GM23338 (cell line): ENCODE measurements around the gene GRK4. TPM values are rescaled to one million over a fixed set of nuclear protein-coding genes. Genes with fewer than 3 reads are reported as not detected.
"Not testable (repeated sequence)": the region's sequence is repeated elsewhere in the genome, so short reads cannot be mapped to it uniquely, and the experiment has no call there.

Experiments used
- ATAC-seq: fragments of 200-7000 bp; cut with Tn5 transposase; 3 replicates; pipeline ENCODE4 v1.9.1; 2020
- DNase-seq: peaks from one replicate; pipeline ENCODE4 v3.0.0-alpha.2; 2015; ENCODE audit warnings: low spot score
- H2AFZ ChIP-seq: fragments of 200-600 bp; sonication (generic); 2 replicates; pipeline ENCODE4 v1.8.0; 2016; ENCODE audit warnings: antibody characterized with exemption, mild to moderate bottlenecking, moderate library complexity
- H3F3A ChIP-seq: fragments of 200-600 bp; sonication (generic); replicated peaks from 2 replicates; pipeline ENCODE4 v1.8.0; 2017; ENCODE audit warnings: antibody characterized with exemption, mixed run types, low read depth
- H3K27ac ChIP-seq: fragments of 200-600 bp; sonication (generic); 2 replicates; pipeline ENCODE4 v1.6.1; 2016; ENCODE audit warnings: low read depth
- H3K27me3 ChIP-seq: fragments of 200-600 bp; sonication (generic); 2 replicates; pipeline ENCODE4 v1.8.0; 2016; ENCODE audit warnings: mild to moderate bottlenecking, mixed run types, moderate library complexity; ENCODE audit not compliant: insufficient read depth
- H3K36me3 ChIP-seq: fragments of 200-600 bp; sonication (generic); 2 replicates; pipeline ENCODE4 v1.8.0; 2016; ENCODE audit warnings: mild to moderate bottlenecking; ENCODE audit not compliant: insufficient read depth
- H3K4me1 ChIP-seq: fragments of 200-600 bp; sonication (generic); 2 replicates; pipeline ENCODE4 v1.8.0; 2016; ENCODE audit warnings: mild to moderate bottlenecking, moderate library complexity; ENCODE audit not compliant: insufficient read depth
- H3K4me2 ChIP-seq: fragments of 200-600 bp; sonication (generic); 2 replicates; pipeline ENCODE4 v1.7.1; 2017; ENCODE audit warnings: mixed run types
- H3K4me3 ChIP-seq: fragments of 200-600 bp; sonication (generic); 2 replicates; pipeline ENCODE4 v1.6.1; 2016; ENCODE audit warnings: mixed run types
- H3K79me2 ChIP-seq: fragments of 200-600 bp; sonication (generic); replicated peaks from 2 replicates; pipeline ENCODE4 v1.8.0; 2017; ENCODE audit warnings: mild to moderate bottlenecking; ENCODE audit not compliant: insufficient read depth
- H3K9me2 ChIP-seq: fragments of 200-600 bp; sonication (generic); 2 replicates; pipeline ENCODE4 v1.8.0; 2017; ENCODE audit not compliant: insufficient read depth
- H4K20me1 ChIP-seq: fragments of 200-600 bp; sonication (generic); replicated peaks from 2 replicates; pipeline ENCODE4 v1.8.0; 2017; ENCODE audit warnings: mild to moderate bottlenecking; ENCODE audit not compliant: insufficient read depth
- H3K27ac Mint-ChIP-seq: 2 replicates; pipeline ENCODE4 v1.8.0; 2020; ENCODE audit warnings: inconsistent platforms, mild to moderate bottlenecking, moderate library complexity, mixed read lengths
- H3K27me3 Mint-ChIP-seq: 3 replicates; pipeline ENCODE4 v1.8.0; 2022; ENCODE audit warnings: low read depth, mild to moderate bottlenecking, moderate library complexity, mixed read lengths, inconsistent platforms; ENCODE audit not compliant: insufficient read depth, poor library complexity
- H3K36me3 Mint-ChIP-seq: 3 replicates; pipeline ENCODE4 v1.8.0; 2021; ENCODE audit warnings: low read depth, mild to moderate bottlenecking, inconsistent platforms, moderate library complexity, mixed read lengths
- H3K4me1 Mint-ChIP-seq: 3 replicates; pipeline ENCODE4 v1.8.0; 2020; ENCODE audit warnings: mild to moderate bottlenecking, inconsistent platforms, mixed read lengths
- H3K4me3 Mint-ChIP-seq: 3 replicates; pipeline ENCODE4 v1.8.0; 2021; ENCODE audit warnings: moderate library complexity, mild to moderate bottlenecking, inconsistent platforms, mixed read lengths
- H3K9me3 Mint-ChIP-seq: 3 replicates; pipeline ENCODE4 v1.8.0; 2020; ENCODE audit warnings: moderate library complexity, mild to moderate bottlenecking, inconsistent platforms, mixed read lengths
- CREB1 ChIP-seq: fragments of 250-450 bp; sonication (Bioruptor Pico); IDR thresholded peaks from 2 replicates; pipeline ENCODE4 v1.5.0; 2020; ENCODE audit warnings: low read depth, mild to moderate bottlenecking, moderate library complexity
- EZH2 ChIP-seq: fragments of 200-600 bp; sonication (generic); IDR thresholded peaks from one replicate; pipeline ENCODE4 v1.8.0; 2017; ENCODE audit warnings: antibody characterized with exemption, mild to moderate bottlenecking, low read depth; ENCODE audit not compliant: unreplicated experiment
- EZH2phosphoT487 ChIP-seq: fragments of 200-600 bp; sonication (generic); IDR thresholded peaks from one replicate; pipeline ENCODE4 v1.8.1; 2018; ENCODE audit warnings: antibody characterized with exemption; ENCODE audit not compliant: unreplicated experiment
- JUNB ChIP-seq: IDR thresholded peaks from one replicate; pipeline ENCODE4 v1.6.1; 2016; ENCODE audit warnings: antibody characterized with exemption; ENCODE audit not compliant: unreplicated experiment
- NANOG ChIP-seq: IDR thresholded peaks from 2 replicates; pipeline ENCODE4 v1.6.1; 2016; ENCODE audit warnings: antibody characterized with exemption, borderline replicate concordance
- STAT1 ChIP-seq: IDR thresholded peaks from one replicate; pipeline ENCODE4 v1.6.1; 2016; ENCODE audit warnings: antibody characterized with exemption; ENCODE audit not compliant: unreplicated experiment
- ZNF331 ChIP-seq: fragments of 250-450 bp; sonication (Bioruptor Pico); IDR thresholded peaks from 2 replicates; pipeline ENCODE4 v1.5.0; 2020; ENCODE audit warnings: low read depth, mild to moderate bottlenecking, moderate library complexity
- polyA plus RNA-seq: library from polyadenylated mRNA; unstranded; fragments of >200 nt; fragmentation: Nextera tagmentation; extraction: Ambion mirVana; gene quantifications from 2 replicates; pipeline ENCODE4 v1.2.1, GENCODE V29; 2016
- total RNA-seq: library from RNA; depleted of rRNA; stranded (reverse); fragments of >200 nt; shearing (Covaris generic); gene quantifications from 2 replicates; pipeline ENCODE4 v1.2.3, GENCODE V29; 2014
- TF ChIP-seq, protein P1 (sequence below): IDR thresholded peaks from 2 replicates; pipeline ENCODE4 v1.6.1; 2016; ENCODE audit warnings: antibody characterized with exemption
- TF ChIP-seq, protein P2 (sequence below): IDR thresholded peaks from one replicate; pipeline ENCODE4 v1.6.1; 2018; ENCODE audit warnings: antibody characterized with exemption; ENCODE audit not compliant: unreplicated experiment
- TF ChIP-seq, protein P3 (sequence below), 2 experiments: fragments of 200-600 bp in 1 of 2; sonication (generic) in 1 of 2; conservative IDR thresholded peaks; 2 replicates each; pipeline versions ENCODE4 v1.5.1 to v1.6.1; 2016 to 2017; ENCODE audit warnings: antibody characterized with exemption in 2 of 2, low read depth in 2 of 2, mild to moderate bottlenecking in 2 of 2, moderate library complexity in 1 of 2

The GRK4 gene
- total and polyA plus RNA-seq, 2 experiments from 2014 or later: 1.3 to 1.4 TPM

DNA sequence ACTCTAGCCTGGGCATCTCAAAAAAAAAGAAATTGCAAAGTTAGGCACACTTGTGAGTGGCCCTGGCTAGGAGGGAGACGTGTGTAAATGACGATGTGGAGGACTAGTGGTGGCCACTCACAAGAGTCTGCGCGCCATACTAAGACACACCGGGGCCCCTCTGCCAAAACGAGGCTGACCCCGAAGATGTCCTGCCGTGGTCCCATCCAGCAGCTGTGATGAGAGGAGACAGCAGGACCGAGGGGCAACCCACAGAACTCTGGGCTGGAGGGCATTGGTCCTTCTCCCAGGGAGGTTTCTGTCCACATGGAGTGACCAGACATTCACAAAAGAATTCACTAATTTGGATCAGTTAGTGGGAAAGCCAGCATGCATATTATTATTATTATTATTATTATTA, 47.6 kb upstream of the GRK4 start:
- no peak overlapping the region for H3K4me2 ChIP-seq
- TF ChIP-seq JUNB (no peak), STAT1 (no peak), CREB1 (no peak), EZH2phosphoT487 (no peak), ZNF331 (CRISPR knock-in tag) (no peak), EZH2 (no peak), NANOG (no peak)
- TF ChIP-seq, protein P1, sequence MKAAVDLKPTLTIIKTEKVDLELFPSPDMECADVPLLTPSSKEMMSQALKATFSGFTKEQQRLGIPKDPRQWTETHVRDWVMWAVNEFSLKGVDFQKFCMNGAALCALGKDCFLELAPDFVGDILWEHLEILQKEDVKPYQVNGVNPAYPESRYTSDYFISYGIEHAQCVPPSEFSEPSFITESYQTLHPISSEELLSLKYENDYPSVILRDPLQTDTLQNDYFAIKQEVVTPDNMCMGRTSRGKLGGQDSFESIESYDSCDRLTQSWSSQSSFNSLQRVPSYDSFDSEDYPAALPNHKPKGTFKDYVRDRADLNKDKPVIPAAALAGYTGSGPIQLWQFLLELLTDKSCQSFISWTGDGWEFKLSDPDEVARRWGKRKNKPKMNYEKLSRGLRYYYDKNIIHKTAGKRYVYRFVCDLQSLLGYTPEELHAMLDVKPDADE: no peak
- TF ChIP-seq, protein P2, sequence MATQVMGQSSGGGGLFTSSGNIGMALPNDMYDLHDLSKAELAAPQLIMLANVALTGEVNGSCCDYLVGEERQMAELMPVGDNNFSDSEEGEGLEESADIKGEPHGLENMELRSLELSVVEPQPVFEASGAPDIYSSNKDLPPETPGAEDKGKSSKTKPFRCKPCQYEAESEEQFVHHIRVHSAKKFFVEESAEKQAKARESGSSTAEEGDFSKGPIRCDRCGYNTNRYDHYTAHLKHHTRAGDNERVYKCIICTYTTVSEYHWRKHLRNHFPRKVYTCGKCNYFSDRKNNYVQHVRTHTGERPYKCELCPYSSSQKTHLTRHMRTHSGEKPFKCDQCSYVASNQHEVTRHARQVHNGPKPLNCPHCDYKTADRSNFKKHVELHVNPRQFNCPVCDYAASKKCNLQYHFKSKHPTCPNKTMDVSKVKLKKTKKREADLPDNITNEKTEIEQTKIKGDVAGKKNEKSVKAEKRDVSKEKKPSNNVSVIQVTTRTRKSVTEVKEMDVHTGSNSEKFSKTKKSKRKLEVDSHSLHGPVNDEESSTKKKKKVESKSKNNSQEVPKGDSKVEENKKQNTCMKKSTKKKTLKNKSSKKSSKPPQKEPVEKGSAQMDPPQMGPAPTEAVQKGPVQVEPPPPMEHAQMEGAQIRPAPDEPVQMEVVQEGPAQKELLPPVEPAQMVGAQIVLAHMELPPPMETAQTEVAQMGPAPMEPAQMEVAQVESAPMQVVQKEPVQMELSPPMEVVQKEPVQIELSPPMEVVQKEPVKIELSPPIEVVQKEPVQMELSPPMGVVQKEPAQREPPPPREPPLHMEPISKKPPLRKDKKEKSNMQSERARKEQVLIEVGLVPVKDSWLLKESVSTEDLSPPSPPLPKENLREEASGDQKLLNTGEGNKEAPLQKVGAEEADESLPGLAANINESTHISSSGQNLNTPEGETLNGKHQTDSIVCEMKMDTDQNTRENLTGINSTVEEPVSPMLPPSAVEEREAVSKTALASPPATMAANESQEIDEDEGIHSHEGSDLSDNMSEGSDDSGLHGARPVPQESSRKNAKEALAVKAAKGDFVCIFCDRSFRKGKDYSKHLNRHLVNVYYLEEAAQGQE: no peak
- TF ChIP-seq, protein P3, sequence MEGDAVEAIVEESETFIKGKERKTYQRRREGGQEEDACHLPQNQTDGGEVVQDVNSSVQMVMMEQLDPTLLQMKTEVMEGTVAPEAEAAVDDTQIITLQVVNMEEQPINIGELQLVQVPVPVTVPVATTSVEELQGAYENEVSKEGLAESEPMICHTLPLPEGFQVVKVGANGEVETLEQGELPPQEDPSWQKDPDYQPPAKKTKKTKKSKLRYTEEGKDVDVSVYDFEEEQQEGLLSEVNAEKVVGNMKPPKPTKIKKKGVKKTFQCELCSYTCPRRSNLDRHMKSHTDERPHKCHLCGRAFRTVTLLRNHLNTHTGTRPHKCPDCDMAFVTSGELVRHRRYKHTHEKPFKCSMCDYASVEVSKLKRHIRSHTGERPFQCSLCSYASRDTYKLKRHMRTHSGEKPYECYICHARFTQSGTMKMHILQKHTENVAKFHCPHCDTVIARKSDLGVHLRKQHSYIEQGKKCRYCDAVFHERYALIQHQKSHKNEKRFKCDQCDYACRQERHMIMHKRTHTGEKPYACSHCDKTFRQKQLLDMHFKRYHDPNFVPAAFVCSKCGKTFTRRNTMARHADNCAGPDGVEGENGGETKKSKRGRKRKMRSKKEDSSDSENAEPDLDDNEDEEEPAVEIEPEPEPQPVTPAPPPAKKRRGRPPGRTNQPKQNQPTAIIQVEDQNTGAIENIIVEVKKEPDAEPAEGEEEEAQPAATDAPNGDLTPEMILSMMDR (conservative IDR thresholded peaks at IDR 0.05; ENCODE audit: low read depth in 2 of 2): no peak
- peaks cover 32% of the 10 kb centered on the region for H3K79me2 ChIP-seq
- H3K27me3 ChIP-seq: no peaks in the 10 kb centered on the region
- peaks cover 39% of the 10 kb centered on the region for H3K9me3 Mint-ChIP-seq
- H3F3A ChIP-seq: no peaks in the 10 kb centered on the region
- no peak overlapping the region for H3K27ac ChIP-seq
- H3K4me1 ChIP-seq: no peaks in the 10 kb centered on the region
- peaks cover 2% of the 10 kb centered on the region for H3K27me3 Mint-ChIP-seq
- no peak overlapping the region for H3K4me3 ChIP-seq
- H2AFZ ChIP-seq: no peak overlapping the region
- H4K20me1 ChIP-seq: no peaks in the 10 kb centered on the region
- DNase-seq (no peak), ATAC-seq (no peak)
- peaks cover 77% of the 10 kb centered on the region for H3K36me3 Mint-ChIP-seq
- peaks cover 10% of the 10 kb centered on the region for H3K36me3 ChIP-seq
- H3K4me1 Mint-ChIP-seq: no peaks in the 10 kb centered on the region
- H3K27ac Mint-ChIP-seq: no peak overlapping the region
- H3K4me3 Mint-ChIP-seq: no peak overlapping the region
- H3K9me2 ChIP-seq: no peaks in the 10 kb centered on the region

DNA sequence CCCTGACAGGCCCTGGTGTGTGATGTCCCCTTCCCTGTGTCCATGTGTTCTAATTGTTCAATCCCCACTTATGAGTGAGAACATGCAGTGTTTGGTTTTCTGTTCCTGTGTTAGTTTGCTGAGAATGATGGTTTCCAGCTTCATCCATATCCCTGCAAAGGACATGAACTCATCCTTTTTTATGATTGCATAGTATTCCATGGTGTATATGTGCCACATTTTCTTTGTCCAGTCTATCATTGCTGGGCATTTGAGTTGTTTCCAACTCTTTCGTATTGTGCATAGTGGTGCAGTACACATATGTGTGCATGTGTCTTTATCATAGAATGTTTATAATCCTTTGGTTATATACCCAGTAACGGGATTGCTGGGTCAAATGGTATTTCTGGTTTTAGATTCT, 46.7 kb upstream of the GRK4 start:
- not testable (repeated sequence) for H3K4me3 ChIP-seq, H4K20me1 ChIP-seq, H3K4me3 Mint-ChIP-seq, DNase-seq, H3K4me1 Mint-ChIP-seq, H3K4me2 ChIP-seq, H3K4me1 ChIP-seq, H3K36me3 ChIP-seq, H3K27me3 Mint-ChIP-seq, H2AFZ ChIP-seq, H3K27ac Mint-ChIP-seq, H3F3A ChIP-seq, ATAC-seq, H3K27me3 ChIP-seq, H3K27ac ChIP-seq, H3K9me2 ChIP-seq
- Mint-ChIP-seq H3K9me3 (peaks cover 48% of the 10 kb centered on the region), H3K36me3 (peaks cover 86% of the 10 kb centered on the region)
- peaks cover 39% of the 10 kb centered on the region for H3K79me2 ChIP-seq

DNA sequence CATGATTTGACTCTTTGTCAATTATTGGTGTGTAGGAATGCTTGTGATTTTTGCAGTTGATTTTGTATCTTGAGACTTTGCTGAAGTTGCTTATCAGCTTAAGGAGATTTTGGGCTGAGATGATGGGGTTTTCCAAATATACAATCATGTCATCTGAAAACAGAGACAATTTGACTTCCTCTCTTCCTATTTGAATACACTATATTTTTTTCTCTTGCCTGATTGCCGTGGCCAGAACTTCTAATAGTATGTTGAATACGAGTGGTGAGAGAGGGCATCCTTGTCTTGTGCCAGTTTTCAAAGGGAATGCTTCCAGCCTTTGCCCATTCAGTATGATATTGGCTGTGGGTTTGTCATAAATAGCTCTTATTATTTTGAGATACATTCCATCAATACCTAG, 45.1 kb upstream of the GRK4 start:
- not testable (repeated sequence) for H3K4me2 ChIP-seq, ATAC-seq, H3K27ac ChIP-seq, H3K4me3 Mint-ChIP-seq, DNase-seq, H3F3A ChIP-seq, H3K27me3 Mint-ChIP-seq, H3K27me3 ChIP-seq, H2AFZ ChIP-seq, H3K27ac Mint-ChIP-seq, H3K36me3 ChIP-seq, H4K20me1 ChIP-seq, H3K4me1 ChIP-seq, H3K4me3 ChIP-seq, H3K9me2 ChIP-seq
- Mint-ChIP-seq H3K9me3 (peaks cover 59% of the 10 kb centered on the region), H3K4me1 (peaks cover 14% of the 10 kb centered on the region), H3K36me3 (peaks cover 93% of the 10 kb centered on the region)
- H3K79me2 ChIP-seq: peaks cover 39% of the 10 kb centered on the region

DNA sequence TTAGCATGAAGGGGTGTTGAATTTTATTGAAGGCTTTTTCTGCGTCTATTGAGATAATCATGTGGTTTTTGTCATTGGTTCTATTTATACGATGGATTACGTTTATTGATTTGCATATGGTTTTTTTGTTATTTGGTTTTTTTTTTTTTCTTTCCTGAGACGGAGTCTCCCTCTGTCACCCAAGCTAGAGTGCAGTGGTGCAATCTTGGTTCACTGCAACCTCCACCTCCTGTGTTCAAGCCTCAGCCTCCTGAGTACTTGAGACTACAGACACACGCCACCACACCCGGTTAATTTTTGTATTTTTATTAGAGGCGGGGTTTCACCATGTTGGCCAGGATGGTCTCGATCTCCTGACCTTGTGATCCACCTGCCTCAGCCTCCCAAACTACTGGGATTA, 44.7 kb upstream of the GRK4 start:
- H3K36me3 Mint-ChIP-seq: peaks cover 97% of the 10 kb centered on the region
- H3K4me1 Mint-ChIP-seq: peaks cover 18% of the 10 kb centered on the region
- peaks cover 14% of the 10 kb centered on the region for H3K4me1 ChIP-seq

More for the DNA sequence above, 44.7 kb upstream of the GRK4 start:
- H3K4me3 ChIP-seq, H3K4me3 Mint-ChIP-seq, ATAC-seq, H3K27me3 ChIP-seq, H3K9me2 ChIP-seq, H2AFZ ChIP-seq, H3K27ac ChIP-seq, DNase-seq, H3F3A ChIP-seq, H3K27me3 Mint-ChIP-seq, H4K20me1 ChIP-seq, H3K4me2 ChIP-seq, H3K27ac Mint-ChIP-seq, H3K36me3 ChIP-seq: not testable (repeated sequence)
- peaks cover 39% of the 10 kb centered on the region for H3K79me2 ChIP-seq
- peaks cover 63% of the 10 kb centered on the region for H3K9me3 Mint-ChIP-seq
